HG02571 (cell line): ENCODE measurements around the gene HOXA7.

ENCODE experiments used
- ATAC-seq: cut with Tn5 transposase; IDR thresholded peaks from one replicate; pipeline ENCODE4 v1.9.1; 2021; ENCODE audit warnings: mild to moderate bottlenecking, moderate library complexity; ENCODE audit not compliant: unreplicated experiment

HOXA7 gene

GRCh38 chr7:27138472-27138871, 18.0 kb downstream of the HOXA7 start:
- no peak for ATAC-seq

GRCh38 chr7:27137640-27138315, 18.7 kb downstream of the HOXA7 start:
- no peak for ATAC-seq

GRCh38 chr7:27134392-27134791, 22.1 kb downstream of the HOXA7 start:
- ATAC-seq, result no peak

- ATAC-seq, result no peak
Observed at GRCh38 chr7:27133409-27134231, 22.9 kb downstream of the HOXA7 start.

- no peak for ATAC-seq
Observed at GRCh38 chr7:27132978-27133377, 23.5 kb downstream of the HOXA7 start.

GRCh38 chr7:27132214-27132613, 24.3 kb downstream of the HOXA7 start:
- ATAC-seq, result no peak

- ATAC-seq, result no peak
Observed at GRCh38 chr7:27131390-27131819, 25.1 kb downstream of the HOXA7 start.

GRCh38 chr7:27130540-27131389, 25.7 kb downstream of the HOXA7 start, which contains the start of gene HOXA4:
TSS of gene HOXA4 (minus strand) at chr7:27130757. CDS start at chr7:27130733, 24 bp downstream.
- ATAC-seq, result no peak

GRCh38 chr7:27129729-27130539, 26.5 kb downstream of the HOXA7 start:
- no peak for ATAC-seq

GRCh38 chr7:27128776-27129728, 27.4 kb downstream of the HOXA7 start:
- no peak for ATAC-seq

- ATAC-seq, result no peak
Observed at GRCh38 chr7:27128034-27128433, 28.4 kb downstream of the HOXA7 start.

- ATAC-seq, result no peak
Observed at GRCh38 chr7:27126596-27127327, 29.7 kb downstream of the HOXA7 start.

- no peak for ATAC-seq
Observed at GRCh38 chr7:27125986-27126394, 30.5 kb downstream of the HOXA7 start.

- no peak for ATAC-seq
Observed at GRCh38 chr7:27124902-27125689, 31.4 kb downstream of the HOXA7 start.

- ATAC-seq, result no peak
Observed at GRCh38 chr7:27124096-27124901, 32.2 kb downstream of the HOXA7 start.

GRCh38 chr7:27123477-27124053, 32.9 kb downstream of the HOXA7 start:
- no peak for ATAC-seq
